H9 (cell line): ENCODE measurements around the gene NKIRAS1. TPM values are rescaled to one million over a fixed set of nuclear protein-coding genes. Genes with fewer than 3 reads are reported as not detected.
A peak's percentile ranks its signal among the peaks of the same experiment; 100 is the strongest.

Experiments used
- DNase-seq: peaks from one replicate; pipeline ENCODE4 v3.0.0-alpha.2; 2017
- H2AFZ ChIP-seq: one replicate; pipeline ENCODE4 v1.6.1; 2013; ENCODE audit warnings: mild to moderate bottlenecking, low read length, control low read depth, moderate library complexity
- H2AK5ac ChIP-seq: 2 replicates; pipeline ENCODE4 v1.6.1; 2013; ENCODE audit warnings: low read length, control low read depth, mixed read lengths; ENCODE audit not compliant: insufficient read length
- H2BK120ac ChIP-seq: one replicate; pipeline ENCODE4 v1.6.1; 2013; ENCODE audit warnings: low read depth, mild to moderate bottlenecking, low read length, control low read depth, inconsistent platforms; ENCODE audit not compliant: poor library complexity, severe bottlenecking
- H2BK12ac ChIP-seq: 2 replicates; pipeline ENCODE4 v1.6.1; 2013; ENCODE audit warnings: low read length, control low read depth, mixed read lengths, low read depth; ENCODE audit not compliant: insufficient read length
- H2BK15ac ChIP-seq: 2 replicates; pipeline ENCODE4 v1.6.1; 2013; ENCODE audit warnings: low read depth, low read length, control low read depth
- H2BK20ac ChIP-seq: one replicate; pipeline ENCODE4 v1.6.1; 2013; ENCODE audit warnings: low read depth, mild to moderate bottlenecking, low read length, control low read depth, inconsistent platforms; ENCODE audit not compliant: poor library complexity, severe bottlenecking
- H2BK5ac ChIP-seq: 2 replicates; pipeline ENCODE4 v1.6.1; 2013; ENCODE audit warnings: low read length, control low read depth, mixed read lengths; ENCODE audit not compliant: insufficient read length
- H3K14ac ChIP-seq: 2 replicates; pipeline ENCODE4 v1.6.1; 2013; ENCODE audit warnings: low read length, control low read depth; ENCODE audit not compliant: insufficient read depth
- H3K18ac ChIP-seq: 2 replicates; pipeline ENCODE4 v1.6.1; 2013; ENCODE audit warnings: low read depth, mild to moderate bottlenecking, mixed read lengths, low read length, control low read depth; ENCODE audit not compliant: insufficient read length
- H3K23ac ChIP-seq: 2 replicates; pipeline ENCODE4 v1.6.1; 2013; ENCODE audit warnings: low read length, control low read depth, mixed read lengths, low read depth; ENCODE audit not compliant: insufficient read length
- H3K23me2 ChIP-seq: 2 replicates; pipeline ENCODE4 v1.6.1; 2013; ENCODE audit warnings: low read depth, mild to moderate bottlenecking, mixed read lengths, low read length, control low read depth; ENCODE audit not compliant: insufficient read length, poor library complexity, severe bottlenecking
- H3K27ac ChIP-seq: 2 replicates; pipeline ENCODE4 v1.5.1; 2013; ENCODE audit warnings: low read length, control low read depth, mixed read lengths, low read depth; ENCODE audit not compliant: insufficient read length
- H3K27me3 ChIP-seq: 2 replicates; pipeline ENCODE4 v1.6.1; 2013; ENCODE audit warnings: low read length, control low read depth, inconsistent platforms; ENCODE audit not compliant: insufficient read depth
- H3K4ac ChIP-seq: 2 replicates; pipeline ENCODE4 v1.6.1; 2013; ENCODE audit warnings: low read depth, mild to moderate bottlenecking, control low read depth, inconsistent platforms, low read length, moderate library complexity
- H3K4me1 ChIP-seq: 2 replicates; pipeline ENCODE4 v1.6.1; 2013; ENCODE audit warnings: low read length, control low read depth, inconsistent platforms; ENCODE audit not compliant: insufficient read depth
- H3K4me2 ChIP-seq: 2 replicates; pipeline ENCODE4 v1.6.1; 2013; ENCODE audit warnings: low read length, control low read depth, mixed read lengths; ENCODE audit not compliant: insufficient read length, insufficient read depth
- H3K56ac ChIP-seq: 2 replicates; pipeline ENCODE4 v1.6.1; 2013; ENCODE audit warnings: low read depth, mild to moderate bottlenecking, mixed read lengths, low read length, control low read depth; ENCODE audit not compliant: insufficient read length
- H3K79me1 ChIP-seq: 2 replicates; pipeline ENCODE4 v1.6.1; 2013; ENCODE audit warnings: low read depth, mild to moderate bottlenecking, moderate library complexity, low read length, control low read depth, inconsistent platforms; ENCODE audit not compliant: insufficient read depth, poor library complexity, severe bottlenecking
- H3K79me2 ChIP-seq: 2 replicates; pipeline ENCODE4 v1.6.1; 2013; ENCODE audit warnings: low read length, control low read depth, inconsistent platforms; ENCODE audit not compliant: insufficient read depth
- H3K9ac ChIP-seq: 2 replicates; pipeline ENCODE4 v1.6.1; 2013; ENCODE audit warnings: low read length, control low read depth, mixed read lengths; ENCODE audit not compliant: insufficient read length; ENCODE audit errors: extremely low read depth
- H3K9me3 ChIP-seq: one replicate; pipeline ENCODE4 v1.6.1; 2013; ENCODE audit warnings: low read depth, low read length, inconsistent platforms; ENCODE audit not compliant: control insufficient read depth
- H3T11ph ChIP-seq: one replicate; pipeline ENCODE4 v1.6.1; 2013; ENCODE audit warnings: mild to moderate bottlenecking, low read length, control low read depth, inconsistent platforms
- H4K20me1 ChIP-seq: one replicate; pipeline ENCODE4 v1.6.1; 2013; ENCODE audit not compliant: control insufficient read depth, insufficient read length, insufficient read depth
- H4K5ac ChIP-seq: 2 replicates; pipeline ENCODE4 v1.6.1; 2013; ENCODE audit warnings: low read depth, mild to moderate bottlenecking, mixed read lengths, low read length, control low read depth; ENCODE audit not compliant: insufficient read length
- H4K8ac ChIP-seq: replicated peaks from 2 replicates; pipeline ENCODE4 v1.6.1; 2013; ENCODE audit warnings: low read length, control low read depth, mixed read lengths, low read depth; ENCODE audit not compliant: insufficient read length
- H4K91ac ChIP-seq: 2 replicates; pipeline ENCODE4 v1.6.1; 2013; ENCODE audit warnings: low read depth, mild to moderate bottlenecking, moderate library complexity, mixed read lengths, low read length, control low read depth; ENCODE audit not compliant: insufficient read length
- H3K27ac Mint-ChIP-seq, 3 experiments: 2 replicates in 2 of 3; 3 replicates in 1 of 3; pipeline ENCODE4 v1.8.0; 2020 to 2021; ENCODE audit warnings: mixed read lengths in 3 of 3, mild to moderate bottlenecking in 1 of 3, moderate library complexity in 1 of 3
- H3K27me3 Mint-ChIP-seq: 2 replicates; pipeline ENCODE4 v1.8.0; 2021; ENCODE audit warnings: low read depth, mild to moderate bottlenecking, moderate library complexity, mixed read lengths
- H3K36me3 Mint-ChIP-seq, 3 experiments: 2 replicates in 2 of 3; 3 replicates in 1 of 3; pipeline ENCODE4 v1.8.0; 2020 to 2021; ENCODE audit warnings: low read depth in 3 of 3, mixed read lengths in 3 of 3; ENCODE audit not compliant: insufficient read depth in 1 of 3
- H3K4me1 Mint-ChIP-seq, 2 experiments: 2 replicates each; pipeline ENCODE4 v1.8.0; 2020; ENCODE audit warnings: mixed read lengths in 2 of 2
- H3K4me3 Mint-ChIP-seq, 2 experiments: 2 replicates in 1 of 2; 3 replicates in 1 of 2; pipeline ENCODE4 v1.8.0; 2020 to 2021; ENCODE audit warnings: mild to moderate bottlenecking in 2 of 2, mixed read lengths in 2 of 2, moderate library complexity in 1 of 2
- H3K9me3 Mint-ChIP-seq, 2 experiments: 2 replicates in 1 of 2; 3 replicates in 1 of 2; pipeline ENCODE4 v1.8.0; 2020; ENCODE audit warnings: mild to moderate bottlenecking in 2 of 2, mixed read lengths in 2 of 2, moderate library complexity in 1 of 2
- CTCF ChIP-seq: fragments of 200-600 bp; sonication (generic); conservative IDR thresholded peaks from 3 replicates; pipeline ENCODE4 v1.8.0; 2021; ENCODE audit warnings: antibody characterized with exemption, mild to moderate bottlenecking
- WGBS: extraction: QIAGEN DNeasy Blood & Tissue Kit; methylation state at CpG from one replicate; pipeline ENCODE4 v1.1.7; 2013; ENCODE audit warnings: missing lambda C conversion rate, low lambda C conversion rate, mixed read lengths; ENCODE audit not compliant: insufficient read length; ENCODE audit errors: extremely low coverage; 5-methylcytosine and 5-hydroxymethylcytosine counted together
- total RNA-seq: library from RNA; stranded (reverse); gene quantifications from 2 replicates; pipeline ENCODE4 v1.2.1, GENCODE V29; 2021

Gene NKIRAS1
- total RNA-seq, 1 experiment from 2014 or later = 6.1 TPM

GRCh38 chr3:23859012-23859743, 57.6 kb downstream of the NKIRAS1 start:
- Histone ChIP-seq H3K9ac (no peak overlapping the region), H3K4me2 (no peak overlapping the region), H3K27me3 (no peaks in the 10 kb centered on the region), H3K23me2 (no peaks in the 10 kb centered on the region), H3K56ac (no peak overlapping the region), H2BK120ac (no peak overlapping the region), H3K18ac (no peak overlapping the region), H3K9me3 (no peaks in the 10 kb centered on the region), H4K20me1 (no peaks in the 10 kb centered on the region), H3T11ph (no peak overlapping the region), H2BK12ac (no peak overlapping the region), H4K8ac (no peak overlapping the region), H3K79me1 (peaks cover 9% of the 10 kb centered on the region), H2BK15ac (no peak overlapping the region), H2AK5ac (no peak overlapping the region), H3K4ac (no peak overlapping the region), H2AFZ (no peak overlapping the region), H2BK20ac (no peak overlapping the region), H3K23ac (no peak overlapping the region), H3K14ac (no peak overlapping the region), H3K27ac (no peak overlapping the region), H4K5ac (no peak overlapping the region), H3K4me1 (no peaks in the 10 kb centered on the region; the same call in 1 of the 2 replicates), H3K79me2 (peaks cover 10% of the 10 kb centered on the region; the same call in 1 of the 2 replicates), H2BK5ac (no peak overlapping the region), H4K91ac (no peak overlapping the region)
- no peaks in the 10 kb centered on the region for H3K27me3 Mint-ChIP-seq
- no peak for DNase-seq
- H3K9me3 Mint-ChIP-seq = no peaks in the 10 kb centered on the region
- TF ChIP-seq CTCF = no peak
- H3K4me1 Mint-ChIP-seq = peaks cover 24 to 38% of the 10 kb centered on the region in 2 experiments
- no peak overlapping the region for H3K4me3 Mint-ChIP-seq
- peaks cover 3 to 13% (median 11%) of the 10 kb centered on the region in 3 experiments; a peak in 6 of 7 replicates for H3K36me3 Mint-ChIP-seq
- WGBS = no CpG with 5 or more reads among the region's 1 CpG
- peak overlapping the region in 2 of 3 experiments; percentile 0 to 7; a peak in 2 of 7 replicates for H3K27ac Mint-ChIP-seq
